Right lobe of liver (tissue), 6 donors: Measurements from ENCODE around the gene TROAP. TPM values are rescaled to one million over a fixed set of nuclear protein-coding genes. Genes with fewer than 3 reads are reported as not detected.
A peak's percentile ranks its signal among the peaks of the same experiment; 100 is the strongest.

ENCODE experiments used
- ATAC-seq, 4 donors: fragments of 200-7000 bp; cut with Tn5 transposase; one replicate each; pipeline ENCODE4 v1.9.1; 2020; ENCODE audit warnings: mild to moderate bottlenecking in 4 of 4, moderate library complexity in 4 of 4
- DNase-seq, 3 donors: peaks; one replicate each; pipeline ENCODE4 v3.0.0-alpha.2; 2020
- H3K27ac ChIP-seq, 3 donors: fragments of 200-600 bp; one replicate each; pipeline ENCODE4 v1.8.0; 2022
- H3K27me3 ChIP-seq, 2 donors: fragments of 200-600 bp; one replicate each; pipeline ENCODE4 v1.8.0; 2022
- H3K36me3 ChIP-seq, 4 donors: fragments of 200-600 bp; sonication (generic) in 1 of 4; one replicate each; pipeline versions ENCODE4 v1.5.1 to v1.8.0; 2017 to 2022; ENCODE audit warnings: control low read depth in 1 of 4
- H3K4me1 ChIP-seq, 4 donors: fragments of 200-600 bp; sonication (generic) in 1 of 4; one replicate each; pipeline versions ENCODE4 v1.5.1 to v1.8.0; 2017 to 2022; ENCODE audit warnings: control low read depth in 1 of 4
- H3K4me3 ChIP-seq, 3 donors: fragments of 200-600 bp; one replicate each; pipeline ENCODE4 v1.8.0; 2022
- H3K9me3 ChIP-seq, 4 donors: fragments of 200-600 bp; sonication (generic) in 1 of 4; one replicate each; pipeline versions ENCODE4 v1.5.1 to v1.8.0; 2017 to 2022; ENCODE audit warnings: control low read depth in 1 of 4
- CTCF ChIP-seq, 4 donors: fragments of 200-600 bp in 3 of 4; fragments of 450-650 bp in 1 of 4; IDR thresholded peaks; one replicate each; pipeline versions ENCODE4 v1.5.1 to v1.8.0; 2016 to 2022; ENCODE audit warnings: antibody characterized with exemption in 4 of 4, mild to moderate bottlenecking in 2 of 4
- POLR2A ChIP-seq: fragments of 450-650 bp; IDR thresholded peaks from one replicate; pipeline ENCODE4 v1.6.1; 2017; ENCODE audit warnings: antibody characterized with exemption, mild to moderate bottlenecking
- WGBS: methylation state at CpG from one replicate; pipeline ENCODE4 v1.1.6; 2018; ENCODE audit warnings: low coverage, low lambda C conversion rate; ENCODE audit not compliant: insufficient coverage; ENCODE audit errors: missing lambda C conversion rate; 5-methylcytosine and 5-hydroxymethylcytosine counted together
- intact Hi-C, 2 donors: fragments of 100-400 bp; cut with DNase I; formaldehyde crosslinking; loops; one replicate each; pipeline versions ENCODE4 v1.11.2 to v1.14.1; 2022
- total RNA-seq, 6 experiments: library from RNA; depleted of rRNA in 2 of 6; stranded (reverse); fragments of >200 nt in 2 of 6; fragmentation: NEBNext Ultra II Directional in 3 of 6; extraction: Animal tissue kit (Norgen Biotek cat#: 25700) in 3 of 6; gene quantifications; one replicate each; pipeline versions ENCODE4 v1.1.0 to v1.2.4, GENCODE V29; 2016 to 2023
- donor health status: DM: no; HTN: yes; CAD: no.
- donor health status: DM: no; HTN: no; CAD: no.
- donor health status: DM: no; HTN: no; CAD: no.
- donor health status: DM: no; HTN: yes; CAD: no.
- donor health status: DM: no; HTN: yes; CAD: no.

The TROAP gene
- total RNA-seq, 6 experiments from 2014 or later = 0.24 to 2.6 (median 0.93) TPM

GRCh38 chr12:49366652-49367380, 43.8 kb downstream of the TROAP start:
- WGBS = under 1% methylated on average over 60 of the region's 97 CpGs
- Histone ChIP-seq H3K4me3 (peak overlapping the region; percentile 59 to 93 (median 73)), H3K27me3 (no peaks in the 10 kb centered on the region), H3K9me3 (no peaks in the 10 kb centered on the region), H3K4me1 (peaks cover 0 to 8% (median 0%) of the 10 kb centered on the region in 4 donors), H3K36me3 (no peaks in the 10 kb centered on the region), H3K27ac (peak overlapping the region; percentile 78 to 85 (median 80))
- peak; percentile 74 for TF ChIP-seq POLR2A
- TF ChIP-seq CTCF (IDR thresholded peaks at IDR 0.05) = peak in 1 of 4 donors; percentile 4
- ATAC-seq = peak; percentile 92 to 96 (median 93)
- intact Hi-C loops = loop anchor here in 1 of 2 donors (10.0 kb wide), 1 partner anchor 148 kb away; no protein-coding TSS in a partner anchor
- peak; percentile 93 to 96 (median 94) for DNase-seq

DNA sequence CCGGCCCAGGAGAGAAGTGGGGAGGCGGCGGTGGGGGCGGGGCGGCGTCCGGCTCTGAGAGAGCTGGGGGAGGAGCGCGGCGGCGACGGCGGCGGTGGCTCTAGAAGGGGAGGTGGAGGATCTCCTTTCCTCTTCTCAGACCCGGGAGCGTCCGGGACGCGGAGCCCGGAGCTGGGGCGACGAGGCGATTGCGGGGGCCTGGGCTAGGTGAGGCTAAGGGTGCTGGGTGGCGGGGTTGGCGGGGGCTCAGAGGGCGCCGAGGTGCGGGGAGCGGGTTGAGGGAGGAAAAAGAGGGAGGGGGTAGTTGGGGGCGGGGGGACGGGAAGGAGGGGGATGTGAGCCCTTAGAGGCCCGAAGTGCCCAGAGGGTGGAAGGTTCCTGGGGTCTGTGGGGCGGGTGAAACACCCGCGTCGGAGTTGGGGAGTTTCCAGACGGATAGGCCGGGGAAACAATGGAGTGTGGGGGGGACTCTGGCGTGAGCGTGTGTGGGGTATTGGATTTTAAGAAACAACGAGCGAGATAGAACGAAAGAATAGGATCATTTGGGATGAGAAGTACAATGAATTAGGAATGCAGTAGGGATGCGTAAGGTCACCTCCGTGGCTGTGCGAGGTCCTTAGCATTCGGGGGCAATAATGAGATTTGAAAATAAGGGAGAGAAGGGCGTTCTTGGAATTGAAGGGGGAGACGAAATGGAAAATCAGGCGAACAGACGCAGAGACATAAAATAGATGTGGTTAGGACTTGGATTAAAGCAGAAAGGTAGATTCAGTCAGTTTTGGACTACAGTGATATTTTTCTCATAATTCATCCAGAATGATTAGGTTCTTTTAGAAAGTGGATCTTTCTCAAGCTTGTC, 44.6 kb downstream of the TROAP start, which contains the start of gene SPATS2:
Gene SPATS2, plus strand, starts transcription at position 82 of the 859 bp plus-strand sequence. CDS start 93,551 bp downstream, outside the sequence.
- DNase-seq = no peak
- 1% methylated on average over 38 of the region's 52 CpGs for WGBS
- Histone ChIP-seq H3K27ac (peak within 1 kb of the TSS; percentile 78 to 85 (median 80)), H3K27me3 (no peaks in the 10 kb centered on the region), H3K9me3 (no peaks in the 10 kb centered on the region), H3K36me3 (no peaks in the 10 kb centered on the region), H3K4me3 (peak within 1 kb of the TSS; percentile 59 to 93 (median 73)), H3K4me1 (peaks cover 0 to 8% (median 0%) of the 10 kb centered on the region in 4 donors)
- intact Hi-C loops = loop anchor here in 1 of 2 donors (10.0 kb wide), 1 partner anchor 147 kb away; no protein-coding TSS in a partner anchor
- ATAC-seq = peak in 3 of 4 donors; percentile 3
- no peak for TF ChIP-seq CTCF (IDR thresholded peaks at IDR 0.05)
- TF ChIP-seq POLR2A = peak; percentile 36

DNA sequence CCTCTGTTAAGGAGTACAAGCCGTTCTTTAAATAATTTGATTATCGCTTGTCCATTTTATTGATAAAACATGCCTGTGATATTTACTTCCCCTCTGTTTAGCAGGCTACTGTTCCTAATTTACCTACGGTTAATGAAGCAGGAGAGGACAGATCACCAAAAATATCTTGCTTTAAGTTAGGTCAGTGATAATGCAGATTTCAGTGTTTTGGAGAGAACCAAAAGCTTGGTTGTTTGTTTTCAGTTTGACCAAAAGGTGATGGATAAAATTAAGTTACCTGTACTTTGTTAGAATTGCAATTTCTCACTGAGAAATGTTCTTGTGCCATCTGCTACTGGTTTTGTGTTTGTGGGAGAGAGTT, 45.2 kb downstream of the TROAP start:
- intact Hi-C loops = loop anchor here in 1 of 2 donors (10.0 kb wide), 1 partner anchor 147 kb away; no protein-coding TSS in a partner anchor
- peak overlapping the region; percentile 59 to 93 (median 73) for H3K4me3 ChIP-seq
- DNase-seq (no peak), ATAC-seq (no peak)
- peaks cover 0 to 8% (median 0%) of the 10 kb centered on the region in 4 donors for H3K4me1 ChIP-seq
- no peaks in the 10 kb centered on the region for H3K9me3 ChIP-seq
- H3K27me3 ChIP-seq = no peaks in the 10 kb centered on the region
- WGBS = 7% methylated on average over 3 of the region's 3 CpGs
- peak overlapping the region in 1 of 3 donors; percentile 80 for H3K27ac ChIP-seq
- no peak for TF ChIP-seq CTCF (IDR thresholded peaks at IDR 0.05)
- no peak for TF ChIP-seq POLR2A
- no peaks in the 10 kb centered on the region for H3K36me3 ChIP-seq

DNA sequence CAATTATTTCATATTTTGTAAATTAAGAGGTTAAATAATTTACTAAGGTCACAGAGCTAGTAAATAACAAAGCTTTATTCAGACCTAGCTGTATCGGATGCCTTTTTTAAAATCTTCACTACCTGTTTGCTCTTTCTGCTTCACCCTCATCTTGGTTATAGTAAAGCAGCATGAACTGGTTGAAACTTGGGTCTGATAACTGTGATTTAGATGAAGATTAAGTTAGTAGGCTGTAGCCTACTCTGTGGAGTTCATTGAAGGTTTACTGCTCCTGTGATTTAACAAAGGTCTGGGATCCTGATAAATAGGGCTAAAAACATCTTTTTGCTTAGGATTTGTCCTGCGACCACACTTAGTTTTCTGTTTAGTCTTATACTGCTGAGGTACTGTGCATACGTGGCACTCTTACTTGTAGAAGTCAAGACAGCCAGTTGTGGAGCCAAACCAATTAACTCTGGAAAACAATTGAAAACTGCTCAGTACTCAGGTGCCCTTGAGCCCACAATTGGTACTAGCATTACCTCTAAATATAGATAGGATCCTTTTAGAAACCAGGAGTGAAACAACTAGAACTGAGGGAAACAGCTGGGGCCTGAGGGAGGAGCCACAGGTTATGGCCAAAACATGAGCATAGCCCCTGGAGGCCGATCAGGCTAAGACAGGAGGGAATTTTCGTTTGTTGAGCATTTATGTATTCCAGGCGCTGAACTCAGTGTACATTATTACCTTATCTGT, 46.5 kb downstream of the TROAP start:
- H3K27ac ChIP-seq = no peak overlapping the region
- H3K4me3 ChIP-seq = no peak overlapping the region
- 52% methylated on average over 6 of the region's 6 CpGs for WGBS
- intact Hi-C loops = loop anchor here in 1 of 2 donors (10.0 kb wide), 1 partner anchor 145 kb away; no protein-coding TSS in a partner anchor
- TF ChIP-seq POLR2A = no peak
- peak in 2 of 4 donors; percentile 8 to 18 for TF ChIP-seq CTCF (IDR thresholded peaks at IDR 0.05)
- no peak for ATAC-seq
- peaks cover 0 to 8% (median 0%) of the 10 kb centered on the region in 4 donors for H3K4me1 ChIP-seq
- DNase-seq = no peak
- H3K27me3 ChIP-seq = no peaks in the 10 kb centered on the region
- H3K9me3 ChIP-seq = no peaks in the 10 kb centered on the region
- no peaks in the 10 kb centered on the region for H3K36me3 ChIP-seq
